Astrocyte of the cerebellum (primary cell): Measurements from ENCODE around the gene PTH2.
A peak's percentile ranks its signal among the peaks of the same experiment; 100 is the strongest.
"Not testable (repeated sequence)": the region's sequence is repeated elsewhere in the genome, so short reads cannot be mapped to it uniquely, and the experiment has no call there.

Source experiments
- DNase-seq: peaks from one replicate; pipeline ENCODE4 v3.0.0-alpha.2; 2011; ENCODE audit warnings: low read depth
- H3K4me3 ChIP-seq: 2 replicates; pipeline ENCODE4 v1.5.1; 2011; ENCODE audit warnings: mild to moderate bottlenecking, low read depth, low read length, moderate library complexity
- CTCF ChIP-seq: IDR thresholded peaks from 2 replicates; pipeline ENCODE4 v1.5.1; 2012; ENCODE audit warnings: low read length, low read depth, moderate library complexity, mild to moderate bottlenecking; ENCODE audit errors: missing control alignments
- in situ Hi-C: cut with HindIII; loops from 2 replicates; pipeline ENCODE4 v1.10.0; 2017; ENCODE audit warnings: low sequenced_read_pairs

PTH2 gene

GRCh38 chr19:49448432-49448786 lies 25.2 kb upstream of the PTH2 start:
- no peak overlapping the region for H3K4me3 ChIP-seq
- no peak for TF ChIP-seq CTCF
- in situ Hi-C loops = no loop called here
- DNase-seq = no peak

GRCh38 chr19:49447485-49448431 lies 24.5 kb upstream of the PTH2 start:
- H3K4me3 ChIP-seq = no peak overlapping the region
- TF ChIP-seq CTCF = no peak
- DNase-seq = no peak
- in situ Hi-C loops = no loop called here

GRCh38 chr19:49445997-49446396 lies 22.8 kb upstream of the PTH2 start:
- H3K4me3 ChIP-seq = no peak overlapping the region
- in situ Hi-C loops = no loop called here
- no peak for DNase-seq
- no peak for TF ChIP-seq CTCF

DNA sequence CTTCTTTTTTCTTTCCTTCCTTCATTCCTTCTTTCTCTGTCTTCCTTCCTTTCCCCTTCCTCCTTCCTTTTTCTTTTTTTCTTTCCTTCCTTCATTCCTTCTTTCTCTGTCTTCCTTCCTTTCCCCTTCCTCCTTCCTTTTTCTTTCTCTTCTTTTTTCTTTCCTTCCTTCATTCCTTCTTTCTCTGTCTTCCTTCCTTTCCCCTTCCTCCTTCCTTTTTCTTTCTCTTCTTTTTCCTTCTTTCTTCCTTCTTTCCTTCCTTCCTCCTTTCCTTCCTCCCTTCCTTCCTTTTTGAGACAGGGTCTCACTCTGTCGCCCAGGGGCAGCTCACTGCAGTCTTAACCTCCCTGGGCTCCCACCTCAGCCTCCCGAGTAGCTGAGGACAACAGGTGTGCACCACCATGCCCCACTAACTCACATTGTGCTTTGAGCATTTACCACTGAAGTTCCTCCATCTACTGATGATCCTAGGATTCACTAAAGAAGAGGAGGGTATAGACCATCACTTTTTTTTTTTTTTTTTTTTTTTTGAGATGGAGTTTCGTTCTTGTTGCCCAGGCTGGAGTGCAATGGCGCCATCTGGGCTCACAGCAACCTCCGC lies 21.0 kb upstream of the PTH2 start:
- DNase-seq, H3K4me3 ChIP-seq, in situ Hi-C loops: not testable (repeated sequence)

- TF ChIP-seq CTCF = peak; percentile 74
- DNase-seq = peak; percentile 91
- peak overlapping the region; percentile 57 for H3K4me3 ChIP-seq
- in situ Hi-C loops = no loop called here
These were observed 20.3 kb upstream of the PTH2 start for GRCh38 chr19:49443366-49444099.

DNA sequence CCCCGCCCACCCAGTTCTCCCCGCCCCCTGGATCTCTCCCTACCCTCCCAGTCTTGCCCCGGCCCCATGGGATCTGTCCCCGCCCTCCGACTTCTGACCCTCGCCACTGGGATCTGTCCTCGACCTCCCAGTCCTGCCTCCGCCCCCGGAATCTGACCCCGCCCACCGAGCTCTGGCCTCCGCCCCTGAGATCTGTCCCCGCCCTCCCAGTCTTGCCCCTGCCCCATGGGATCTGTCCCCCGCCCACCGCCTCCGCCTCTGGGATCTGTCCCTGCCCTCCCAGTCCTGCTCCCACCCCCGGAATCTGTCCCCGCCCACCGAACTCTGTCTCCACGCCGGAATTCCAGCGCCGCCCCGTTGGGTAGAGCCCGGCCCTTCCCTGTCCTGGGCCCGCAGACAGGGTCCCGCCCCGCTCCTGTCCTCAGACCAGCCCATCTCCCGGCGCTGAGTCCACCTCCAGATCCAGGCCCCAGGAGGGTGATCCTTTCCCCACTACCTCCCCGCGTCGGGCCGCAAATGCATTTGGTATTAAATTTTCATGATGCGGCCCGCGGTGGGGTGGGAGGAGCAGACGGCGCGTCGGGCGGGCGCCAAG lies 19.6 kb upstream of the PTH2 start:
- H3K4me3 ChIP-seq = peak overlapping the region; percentile 57
- DNase-seq = peak; percentile 42
- no peak for TF ChIP-seq CTCF
- in situ Hi-C loops = no loop called here
